AG10803 (cell line): Measurements from ENCODE around the gene SPOCK3.
"Not testable (repeated sequence)": the region's sequence is repeated elsewhere in the genome, so short reads cannot be mapped to it uniquely, and the experiment has no call there.

Source experiments
- DNase-seq: peaks from one replicate; pipeline ENCODE4 v3.0.0; 2010; ENCODE audit warnings: low read depth
- H3K4me3 ChIP-seq: 2 replicates; pipeline ENCODE4 v1.5.1; 2011; ENCODE audit warnings: mild to moderate bottlenecking, low read length, control low read depth
- TF ChIP-seq, protein P1 (sequence below): conservative IDR thresholded peaks from 2 replicates; pipeline ENCODE4 v1.5.1; 2011; ENCODE audit warnings: mild to moderate bottlenecking, low read length, control low read depth, inconsistent platforms

SPOCK3 gene

DNA sequence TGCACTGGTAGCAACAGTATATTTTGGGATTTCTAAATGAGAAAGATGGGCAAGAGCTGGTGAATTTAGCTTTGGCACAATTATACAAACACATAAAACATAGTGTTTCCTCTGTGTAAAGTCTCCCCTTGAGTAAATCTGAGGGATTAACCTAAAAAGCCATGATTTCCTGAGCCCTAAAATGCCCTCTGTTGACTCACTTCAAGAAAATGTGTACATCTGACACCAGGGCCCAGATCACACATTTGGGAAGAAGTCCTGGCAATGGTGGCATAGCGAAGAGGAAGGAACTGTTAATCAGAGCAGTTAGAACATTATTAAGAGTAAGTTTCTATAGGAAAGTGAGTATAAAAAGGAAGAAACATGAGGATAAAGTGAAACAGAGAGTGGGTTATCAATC lies 338.5 kb downstream of the SPOCK3 start:
- no peak overlapping the region for H3K4me3 ChIP-seq
- no peak for DNase-seq
- TF ChIP-seq, protein P1, sequence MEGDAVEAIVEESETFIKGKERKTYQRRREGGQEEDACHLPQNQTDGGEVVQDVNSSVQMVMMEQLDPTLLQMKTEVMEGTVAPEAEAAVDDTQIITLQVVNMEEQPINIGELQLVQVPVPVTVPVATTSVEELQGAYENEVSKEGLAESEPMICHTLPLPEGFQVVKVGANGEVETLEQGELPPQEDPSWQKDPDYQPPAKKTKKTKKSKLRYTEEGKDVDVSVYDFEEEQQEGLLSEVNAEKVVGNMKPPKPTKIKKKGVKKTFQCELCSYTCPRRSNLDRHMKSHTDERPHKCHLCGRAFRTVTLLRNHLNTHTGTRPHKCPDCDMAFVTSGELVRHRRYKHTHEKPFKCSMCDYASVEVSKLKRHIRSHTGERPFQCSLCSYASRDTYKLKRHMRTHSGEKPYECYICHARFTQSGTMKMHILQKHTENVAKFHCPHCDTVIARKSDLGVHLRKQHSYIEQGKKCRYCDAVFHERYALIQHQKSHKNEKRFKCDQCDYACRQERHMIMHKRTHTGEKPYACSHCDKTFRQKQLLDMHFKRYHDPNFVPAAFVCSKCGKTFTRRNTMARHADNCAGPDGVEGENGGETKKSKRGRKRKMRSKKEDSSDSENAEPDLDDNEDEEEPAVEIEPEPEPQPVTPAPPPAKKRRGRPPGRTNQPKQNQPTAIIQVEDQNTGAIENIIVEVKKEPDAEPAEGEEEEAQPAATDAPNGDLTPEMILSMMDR = no peak

DNA sequence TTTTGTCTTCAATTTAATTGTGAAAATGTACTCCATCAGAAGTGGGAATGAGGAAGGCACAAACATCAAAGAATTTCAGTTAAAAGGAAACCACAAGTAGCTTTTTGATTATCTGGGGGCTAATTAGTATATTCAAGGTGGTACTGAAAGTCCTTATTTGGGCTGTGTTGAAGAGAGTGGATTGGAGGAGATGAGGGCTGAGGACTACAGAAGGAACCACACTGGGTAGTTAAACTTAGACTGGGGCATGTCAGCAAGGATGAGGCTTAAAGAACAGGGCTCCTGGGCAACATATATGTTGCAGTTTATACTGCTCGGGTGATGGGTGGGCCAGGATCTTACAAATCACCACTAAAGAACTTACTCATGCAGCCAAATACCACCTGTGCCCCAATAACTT lies 346.8 kb downstream of the SPOCK3 start:
- DNase-seq = no peak
- TF ChIP-seq, protein P1 = no peak
- no peak overlapping the region for H3K4me3 ChIP-seq

DNA sequence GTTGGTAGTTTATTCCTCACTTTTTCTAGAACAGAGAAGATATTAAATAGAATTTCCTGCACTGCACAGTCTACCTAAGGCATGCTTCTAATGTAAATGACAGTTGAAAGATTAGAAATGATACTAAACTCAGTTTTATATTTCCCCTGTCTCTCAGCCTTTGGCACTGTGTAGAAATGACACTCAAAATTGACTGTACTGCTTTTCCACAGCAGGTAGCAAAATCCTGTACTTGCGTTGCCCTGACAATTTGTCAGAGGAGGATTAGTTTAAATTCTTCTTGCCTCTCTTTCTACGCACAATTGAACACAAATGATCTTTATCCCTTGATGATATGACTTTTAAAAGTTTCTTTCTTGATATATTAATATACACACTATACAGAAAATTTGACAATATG lies 347.6 kb downstream of the SPOCK3 start:
- no peak overlapping the region for H3K4me3 ChIP-seq
- no peak for DNase-seq
- TF ChIP-seq, protein P1 = no peak

DNA sequence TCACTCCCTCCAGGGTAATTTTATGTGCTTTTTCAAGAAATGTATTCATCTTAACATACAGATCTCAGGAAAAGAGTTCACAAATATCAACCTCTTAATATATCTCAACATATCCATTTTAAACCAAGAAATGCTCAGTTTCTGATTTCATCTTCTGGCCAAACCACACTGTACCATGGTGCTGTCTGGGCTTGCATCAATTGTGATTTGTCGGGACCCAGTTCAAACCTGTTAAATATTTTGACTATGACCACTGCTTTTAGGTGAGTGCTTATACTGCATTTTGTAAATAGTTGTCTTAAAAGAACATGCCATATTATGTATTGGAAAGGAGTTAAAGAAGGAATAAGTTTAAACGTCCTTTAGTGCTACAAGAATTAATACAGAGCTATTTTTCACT lies 352.1 kb downstream of the SPOCK3 start:
- TF ChIP-seq, protein P1 = no peak
- no peak for DNase-seq
- H3K4me3 ChIP-seq = no peak overlapping the region

DNA sequence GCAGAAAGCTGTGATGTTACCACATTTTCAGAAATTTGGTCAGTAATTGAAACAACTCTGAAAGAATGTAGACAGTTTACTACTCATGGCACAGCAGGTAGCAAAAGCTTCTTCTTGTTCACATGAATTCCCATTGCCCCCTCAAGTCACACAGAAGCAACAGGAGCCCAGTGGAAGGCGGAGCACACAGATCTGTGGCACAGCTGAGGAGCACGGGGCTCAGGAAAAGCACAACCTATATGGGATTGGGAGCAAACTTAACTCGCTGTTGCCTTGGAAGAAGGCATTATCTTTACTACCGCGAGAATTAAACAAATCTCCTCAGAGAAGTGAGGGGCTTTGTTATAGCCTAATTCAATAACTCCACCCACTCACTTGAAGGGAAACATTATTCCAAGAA lies 358.5 kb downstream of the SPOCK3 start:
- TF ChIP-seq, protein P1 = no peak
- no peak overlapping the region for H3K4me3 ChIP-seq
- no peak for DNase-seq

DNA sequence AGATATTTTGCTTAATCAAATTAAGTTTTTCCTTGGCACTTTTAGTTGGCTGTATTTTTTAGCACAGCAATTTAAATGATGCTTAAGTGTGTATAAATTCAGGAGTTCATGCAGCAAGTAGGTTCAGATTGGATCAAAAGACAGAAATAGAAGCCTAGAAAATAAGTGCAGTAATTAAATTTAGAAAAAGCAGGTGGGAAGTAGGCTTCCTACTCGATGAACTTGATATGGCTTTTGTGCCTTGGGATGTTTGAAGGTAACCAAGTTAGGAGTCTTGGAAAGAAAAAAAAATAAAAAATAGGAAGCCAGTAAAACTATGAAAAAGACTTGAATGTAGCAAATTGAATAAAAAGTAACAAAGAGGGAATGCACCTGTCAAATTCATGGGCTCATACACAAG lies 372.3 kb downstream of the SPOCK3 start:
- TF ChIP-seq, protein P1 = no peak
- no peak overlapping the region for H3K4me3 ChIP-seq
- no peak for DNase-seq

DNA sequence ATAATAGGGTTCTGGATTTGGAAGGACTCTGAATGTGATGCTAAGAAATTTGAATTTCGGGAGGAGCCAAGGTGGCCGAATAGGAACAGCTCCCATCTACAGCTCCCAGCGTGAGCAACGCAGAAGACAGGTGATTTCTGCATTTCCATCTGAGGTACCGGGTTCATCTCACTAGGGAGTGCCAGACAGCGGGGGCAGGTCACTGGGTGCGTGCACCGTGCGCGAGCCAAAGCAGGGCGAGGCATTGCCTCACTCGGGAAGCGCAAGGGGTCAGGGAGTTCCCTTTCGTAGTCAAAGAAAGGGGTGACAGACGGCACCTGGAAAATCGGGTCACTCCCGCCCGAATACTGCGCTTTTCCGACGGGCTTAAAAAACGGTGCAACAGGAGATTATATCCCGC lies 383.9 kb downstream of the SPOCK3 start:
- not testable (repeated sequence) for H3K4me3 ChIP-seq, DNase-seq

DNA sequence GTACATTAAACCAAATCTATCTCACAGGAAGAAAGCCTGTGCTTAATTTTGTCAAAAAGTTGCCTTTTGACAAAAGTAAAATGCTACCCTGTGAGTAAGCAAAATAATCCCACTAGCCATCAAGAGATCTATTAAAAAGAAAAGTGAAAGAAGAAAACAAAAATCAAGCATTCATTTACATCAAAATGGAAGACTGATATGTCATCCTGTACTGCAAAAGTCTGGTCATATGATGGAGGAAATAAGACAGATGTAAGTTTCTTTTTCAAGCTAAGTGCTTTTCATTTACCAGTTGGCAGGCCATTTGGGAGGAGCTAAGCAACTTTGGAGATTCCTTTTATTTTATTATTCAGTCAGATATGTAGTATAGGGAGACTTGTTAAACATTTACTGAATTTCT lies 387.4 kb downstream of the SPOCK3 start:
- DNase-seq = no peak
- no peak overlapping the region for H3K4me3 ChIP-seq
- TF ChIP-seq, protein P1 = no peak
